GM12873 (cell line): ENCODE measurements around the gene NT5C3B.

Source experiments
- CTCF ChIP-seq: IDR thresholded peaks from 2 replicates; pipeline ENCODE4 v1.5.1; 2012; ENCODE audit warnings: low read depth, mild to moderate bottlenecking, moderate library complexity, low read length, control low read depth; ENCODE audit not compliant: insufficient read depth; ENCODE audit errors: missing control alignments

NT5C3B gene

GRCh38 chr17:41816637-41817320 is 19.3 kb downstream of the NT5C3B start:
- no peak for TF ChIP-seq CTCF

- no peak for TF ChIP-seq CTCF
Measured at GRCh38 chr17:41814195-41814594, 21.8 kb downstream of the NT5C3B start.

- no peak for TF ChIP-seq CTCF
Measured at GRCh38 chr17:41813699-41814124, 22.3 kb downstream of the NT5C3B start.

GRCh38 chr17:41813152-41813680 is 22.8 kb downstream of the NT5C3B start:
- no peak for TF ChIP-seq CTCF

- no peak for TF ChIP-seq CTCF
Measured at GRCh38 chr17:41812381-41813151, 23.5 kb downstream of the NT5C3B start, which contains the start of gene FKBP10. Gene FKBP10, plus strand, starts transcription at chr17:41813004. Its CDS starts 31 bp downstream, at chr17:41813035.

- peak; percentile 76 for TF ChIP-seq CTCF
Measured at GRCh38 chr17:41811549-41812380, 24.3 kb downstream of the NT5C3B start, which contains the start of gene P3H4. Gene P3H4, minus strand, starts transcription at chr17:41811949. Its CDS starts 34 bp downstream, at chr17:41811915.
